Stimulated activated CD8-positive, alpha-beta memory T cell treated with anti-CD3 and anti-CD28 coated beads, Interleukin-12 subunit alpha, Interleukin-12 subunit beta, amount 100 ng/mL, for 1 hour (primary cell): Measurements from ENCODE around the gene ANKRD6.

ENCODE experiments used
- DNase-seq: peaks from one replicate; pipeline ENCODE4 v3.0.0-alpha.2; 2020; ENCODE audit warnings: low read depth

ANKRD6 gene

GRCh38 chr6:89413006-89413400 lies 19.9 kb upstream of the ANKRD6 start:
- DNase-seq, result no peak

- DNase-seq, result no peak
These were observed 18.7 kb upstream of the ANKRD6 start for GRCh38 chr6:89414215-89414614.

DNA sequence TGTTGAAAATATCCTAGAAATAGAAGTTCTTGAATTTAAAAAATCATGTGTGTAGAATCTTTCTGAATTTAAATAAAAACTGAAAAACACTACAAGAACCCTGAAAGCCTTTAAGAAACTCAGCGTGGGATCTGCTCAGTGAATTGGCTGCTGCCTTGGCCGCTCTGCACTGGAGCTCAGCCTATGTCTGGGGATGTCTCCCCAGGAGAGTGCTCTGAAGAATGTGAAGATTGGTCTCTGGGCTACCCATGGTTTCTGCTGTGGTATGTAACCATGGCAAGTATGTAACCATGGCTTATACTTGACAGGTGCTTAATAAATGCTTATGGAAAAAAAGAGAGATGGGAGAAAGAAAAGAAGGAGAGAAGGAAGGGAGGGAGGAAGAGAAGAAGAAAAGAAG lies 17.8 kb upstream of the ANKRD6 start:
- no peak for DNase-seq

- no peak for DNase-seq
These were observed 16.2 kb upstream of the ANKRD6 start for GRCh38 chr6:89416796-89417195.

DNA sequence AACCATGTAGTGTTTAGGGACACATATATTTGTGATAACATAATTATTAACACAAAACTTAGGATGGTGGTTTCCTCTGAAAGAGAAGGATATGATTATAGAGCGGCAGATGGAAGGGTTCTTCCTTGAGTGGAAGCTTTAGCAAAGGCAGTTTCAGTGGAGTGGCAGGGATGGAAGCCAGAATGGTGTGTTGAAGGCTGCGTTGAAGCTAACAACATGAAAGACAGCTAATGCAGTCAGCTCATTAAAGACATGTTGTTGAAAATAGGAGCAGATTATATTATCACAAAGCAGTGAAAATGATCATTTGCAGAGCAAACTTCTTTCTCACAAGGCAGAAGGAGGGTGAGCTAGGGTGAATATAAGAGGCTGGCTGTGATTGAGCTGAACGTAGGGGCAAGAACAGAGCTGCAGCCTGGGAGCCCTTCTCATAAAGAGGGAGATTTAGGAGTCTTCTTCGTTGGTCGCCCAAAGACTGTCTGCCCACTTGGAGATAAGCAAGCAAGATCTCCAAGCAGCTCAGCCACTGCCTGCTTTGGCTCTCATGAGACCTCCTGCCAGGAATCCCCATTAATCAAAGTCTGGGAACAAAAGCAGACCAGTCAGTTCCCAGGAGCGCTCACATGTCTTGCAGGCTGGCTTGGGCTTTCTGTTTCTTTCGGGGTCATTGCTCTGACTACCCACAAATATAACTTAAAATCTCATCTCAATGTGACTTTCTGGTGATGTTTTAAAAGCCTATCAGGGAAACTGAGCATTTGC lies 2.6 kb upstream of the ANKRD6 start:
- no peak for DNase-seq

- no peak for DNase-seq
These were observed 549 bp downstream of the ANKRD6 start for GRCh38 chr6:89433252-89434149.

DNA sequence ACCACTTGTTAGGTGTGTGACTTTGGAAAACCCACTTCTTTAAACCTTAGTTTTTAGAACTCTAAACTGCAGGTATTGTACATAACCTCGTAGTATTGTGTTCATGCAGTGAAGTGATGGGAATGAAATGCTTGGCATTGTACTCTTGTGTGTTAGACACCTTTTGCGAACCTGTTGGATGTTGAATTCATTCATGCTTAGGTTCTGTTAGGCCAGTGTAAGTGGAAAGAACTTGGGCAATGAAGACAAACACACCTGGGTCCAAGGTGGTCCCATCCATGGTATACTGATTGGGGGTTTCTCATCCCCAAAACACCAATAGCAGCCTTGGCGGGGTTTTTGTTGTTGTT lies 1.2 kb downstream of the ANKRD6 start:
- DNase-seq, result no peak

DNA sequence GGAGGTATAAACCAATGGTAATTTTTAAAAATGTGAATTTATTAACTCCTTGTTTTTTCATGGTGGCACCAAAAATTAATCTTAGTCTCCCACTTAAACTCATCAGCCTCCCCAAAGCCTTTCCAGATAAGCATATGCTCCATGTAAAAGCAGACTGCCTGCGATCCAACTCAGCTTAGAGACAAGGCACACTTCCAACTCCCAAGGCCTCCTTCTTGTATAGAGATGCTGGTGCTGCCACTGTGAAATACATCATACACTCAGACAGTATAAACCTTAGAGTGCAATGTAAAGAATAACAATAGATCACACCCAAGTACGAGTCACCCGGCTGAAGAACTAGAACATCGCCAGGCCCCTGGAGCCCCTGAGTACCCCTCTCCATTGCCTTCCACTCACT lies 2.0 kb downstream of the ANKRD6 start:
- DNase-seq, result no peak

DNA sequence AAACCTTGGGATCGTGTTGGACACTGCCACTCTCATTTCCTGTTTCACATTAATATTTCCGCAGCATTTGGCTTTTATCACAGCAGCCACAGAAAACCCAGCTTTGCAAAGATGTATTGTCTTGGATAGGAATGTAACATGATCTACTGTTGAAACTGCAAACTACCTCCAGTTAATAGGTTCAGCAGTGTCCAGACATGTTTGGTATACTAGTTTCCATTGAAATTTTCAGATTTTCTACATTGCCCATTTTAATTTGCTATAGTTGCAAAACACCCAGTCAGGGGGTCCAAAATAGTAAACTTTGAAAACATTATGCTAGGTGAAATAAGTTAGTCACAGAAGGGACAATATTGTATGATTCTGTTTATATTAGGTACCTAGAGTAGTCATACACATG lies 3.3 kb downstream of the ANKRD6 start:
- DNase-seq, result no peak

- no peak for DNase-seq
These were observed 5.3 kb downstream of the ANKRD6 start for GRCh38 chr6:89438248-89438647.

GRCh38 chr6:89439014-89439413 lies 6.1 kb downstream of the ANKRD6 start:
- DNase-seq, result no peak

GRCh38 chr6:89440200-89440599 lies 7.2 kb downstream of the ANKRD6 start:
- DNase-seq, result no peak

DNA sequence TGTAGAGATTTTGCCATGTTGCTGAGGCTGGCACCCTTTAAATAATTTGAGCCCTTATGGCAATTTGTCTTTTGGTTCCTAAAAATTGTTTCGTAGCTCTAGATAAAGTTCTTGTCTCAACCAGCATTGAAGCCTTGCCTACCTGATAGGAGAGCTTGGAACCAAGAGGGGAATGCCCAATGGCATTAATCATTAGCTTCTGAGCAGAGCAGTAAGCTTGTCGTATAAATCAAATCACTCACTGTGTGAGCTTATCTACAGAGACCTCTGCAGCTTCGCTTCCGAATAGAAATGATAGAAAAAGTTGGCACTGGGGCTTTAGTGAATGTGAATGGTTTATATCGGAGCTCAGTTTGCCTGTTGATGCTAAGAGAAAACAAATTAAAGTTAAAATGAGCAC lies 10.7 kb downstream of the ANKRD6 start:
- DNase-seq, result no peak

GRCh38 chr6:89449193-89449592 lies 16.2 kb downstream of the ANKRD6 start:
- no peak for DNase-seq

DNA sequence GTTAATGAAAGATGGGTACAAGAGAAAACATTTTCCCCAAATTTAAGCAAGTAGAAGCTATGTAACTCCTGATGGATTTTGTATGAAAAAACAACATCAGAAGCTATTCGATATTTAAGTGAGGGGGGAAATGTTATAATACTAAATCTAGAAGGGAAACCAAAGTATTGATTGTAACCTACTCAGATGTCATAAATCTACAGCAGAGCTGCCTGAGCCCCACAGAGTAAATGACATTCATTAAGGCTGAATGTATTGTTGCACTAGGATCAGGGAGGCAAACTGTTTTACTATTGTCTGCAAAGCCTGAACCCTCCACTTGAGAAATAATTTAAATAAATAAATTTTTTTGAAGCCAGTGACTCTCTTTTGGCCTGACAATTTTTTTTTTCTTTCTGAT lies 19.3 kb downstream of the ANKRD6 start:
- no peak for DNase-seq

DNA sequence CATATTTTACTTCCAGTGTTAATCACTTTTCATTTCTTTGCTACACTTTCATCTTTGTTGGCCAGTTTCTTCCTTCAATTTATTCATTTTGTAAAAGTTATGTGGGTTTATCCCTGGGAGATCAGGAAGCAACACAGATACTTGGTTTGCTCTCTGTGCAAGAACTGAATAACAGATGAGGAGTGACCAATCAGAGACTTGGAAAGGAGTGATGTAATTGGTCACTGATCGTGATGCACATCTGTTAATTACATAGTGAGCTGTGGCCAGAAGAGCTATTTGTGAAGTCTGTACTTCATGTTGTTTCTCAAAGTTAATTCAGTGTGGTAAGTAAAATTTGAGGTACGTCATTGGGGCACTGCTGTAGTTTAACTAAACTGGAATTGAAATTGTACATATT lies 21.3 kb downstream of the ANKRD6 start:
- no peak for DNase-seq

GRCh38 chr6:89458704-89459103 lies 25.8 kb downstream of the ANKRD6 start:
- DNase-seq, result no peak

GRCh38 chr6:89459501-89459900 lies 26.5 kb downstream of the ANKRD6 start:
- no peak for DNase-seq

- DNase-seq, result no peak
These were observed 27.8 kb downstream of the ANKRD6 start for GRCh38 chr6:89460713-89461112.

DNA sequence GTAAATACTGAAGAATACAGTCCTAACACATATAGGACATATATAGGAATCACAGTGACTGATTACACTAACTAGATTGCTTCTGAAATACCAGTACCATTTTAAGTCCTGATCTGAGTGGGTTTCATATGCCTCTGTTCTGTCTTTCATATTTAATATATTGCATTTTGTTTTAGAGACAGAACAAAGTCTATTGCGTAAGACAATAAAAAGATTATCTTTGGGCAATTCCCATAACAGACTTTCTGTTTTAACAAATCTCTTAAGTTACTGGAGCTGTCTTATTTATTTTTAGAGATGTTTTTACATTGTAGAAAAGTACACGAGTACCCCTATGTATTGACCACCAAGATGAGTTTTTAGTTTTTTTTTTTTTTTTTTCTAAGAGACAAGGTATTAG lies 29.6 kb downstream of the ANKRD6 start:
- DNase-seq, result no peak

- no peak for DNase-seq
These were observed 31.3 kb downstream of the ANKRD6 start for GRCh38 chr6:89464295-89464694.

DNA sequence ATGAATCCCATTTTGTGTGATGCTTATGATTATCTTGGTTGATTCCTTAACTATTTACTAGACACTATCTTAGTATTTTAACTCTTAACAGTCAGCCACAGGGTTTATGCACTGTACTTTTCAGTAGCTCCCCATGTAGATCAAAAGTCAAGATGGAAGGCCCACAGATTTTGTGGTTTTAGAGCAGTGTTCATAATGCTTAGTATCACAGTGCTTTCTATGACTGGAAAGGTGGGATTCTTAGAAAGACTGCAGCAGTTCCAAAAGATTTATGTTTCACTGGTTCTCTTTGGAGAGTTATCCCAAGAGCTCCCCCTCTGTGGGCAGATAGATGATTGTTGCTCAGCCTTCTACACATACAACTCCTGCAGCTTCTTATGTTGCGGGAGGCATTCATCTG lies 34.5 kb downstream of the ANKRD6 start:
- DNase-seq, result no peak

DNA sequence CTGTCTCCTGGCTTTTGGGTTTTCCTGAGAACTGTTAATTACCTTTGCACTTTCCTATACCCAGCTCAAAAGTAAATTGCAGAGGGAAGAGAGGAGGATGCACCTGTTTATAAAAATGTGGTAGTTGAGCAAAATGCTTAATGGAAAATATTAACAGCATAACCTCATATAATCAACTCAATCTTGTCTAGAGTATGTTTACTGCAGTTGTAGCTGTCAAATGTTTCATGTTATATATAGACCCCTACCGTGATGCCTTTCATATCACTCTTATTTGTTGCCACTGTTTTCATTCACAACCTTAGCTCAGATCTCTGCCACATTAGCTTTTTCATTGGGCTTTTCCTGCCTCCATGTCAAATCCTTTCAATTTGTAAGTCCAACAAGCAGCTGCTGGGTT lies 36.0 kb downstream of the ANKRD6 start:
- DNase-seq, result no peak
